Measurements from ENCODE around the gene KIF2A. TPM values are rescaled to one million over a fixed set of nuclear protein-coding genes. Genes with fewer than 3 reads are reported as not detected.

KIF2A gene
- total and polyA plus RNA-seq, 2 of the 13 experiments (the other 11 are each of a cell fraction or from before 2014, with no cell fraction given): 8.5 to 19.2 TPM

DNA sequence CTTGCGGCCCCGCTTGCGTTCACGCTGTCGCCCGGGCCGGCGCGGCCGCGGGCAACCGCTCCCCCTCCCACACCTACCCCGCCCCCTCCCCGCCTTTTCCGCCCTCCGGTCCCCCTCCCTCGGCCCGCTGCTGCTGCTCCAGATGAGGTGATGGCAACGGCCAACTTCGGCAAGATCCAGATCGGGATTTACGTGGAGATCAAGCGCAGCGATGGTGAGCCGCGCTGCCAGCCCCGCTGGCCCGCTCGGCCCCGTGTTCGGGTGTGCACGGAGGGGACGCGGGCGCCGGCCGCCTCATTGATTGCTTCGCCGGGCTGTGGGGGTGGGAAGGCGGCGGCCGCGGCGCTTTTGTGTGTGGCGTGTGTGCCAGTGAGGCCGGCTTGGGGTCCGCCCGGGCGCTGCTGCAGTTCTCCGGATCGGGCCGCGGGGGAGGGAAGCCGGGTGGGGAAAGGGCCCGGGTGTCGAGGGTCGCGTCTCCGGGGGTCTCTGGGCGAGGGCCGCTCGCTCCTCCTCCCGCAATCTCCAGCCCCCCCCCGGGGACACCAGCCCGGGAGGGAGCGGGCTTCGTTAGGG is 403 bp downstream of the KIF2A start (continued):
- TF ChIP-seq, protein P1, sequence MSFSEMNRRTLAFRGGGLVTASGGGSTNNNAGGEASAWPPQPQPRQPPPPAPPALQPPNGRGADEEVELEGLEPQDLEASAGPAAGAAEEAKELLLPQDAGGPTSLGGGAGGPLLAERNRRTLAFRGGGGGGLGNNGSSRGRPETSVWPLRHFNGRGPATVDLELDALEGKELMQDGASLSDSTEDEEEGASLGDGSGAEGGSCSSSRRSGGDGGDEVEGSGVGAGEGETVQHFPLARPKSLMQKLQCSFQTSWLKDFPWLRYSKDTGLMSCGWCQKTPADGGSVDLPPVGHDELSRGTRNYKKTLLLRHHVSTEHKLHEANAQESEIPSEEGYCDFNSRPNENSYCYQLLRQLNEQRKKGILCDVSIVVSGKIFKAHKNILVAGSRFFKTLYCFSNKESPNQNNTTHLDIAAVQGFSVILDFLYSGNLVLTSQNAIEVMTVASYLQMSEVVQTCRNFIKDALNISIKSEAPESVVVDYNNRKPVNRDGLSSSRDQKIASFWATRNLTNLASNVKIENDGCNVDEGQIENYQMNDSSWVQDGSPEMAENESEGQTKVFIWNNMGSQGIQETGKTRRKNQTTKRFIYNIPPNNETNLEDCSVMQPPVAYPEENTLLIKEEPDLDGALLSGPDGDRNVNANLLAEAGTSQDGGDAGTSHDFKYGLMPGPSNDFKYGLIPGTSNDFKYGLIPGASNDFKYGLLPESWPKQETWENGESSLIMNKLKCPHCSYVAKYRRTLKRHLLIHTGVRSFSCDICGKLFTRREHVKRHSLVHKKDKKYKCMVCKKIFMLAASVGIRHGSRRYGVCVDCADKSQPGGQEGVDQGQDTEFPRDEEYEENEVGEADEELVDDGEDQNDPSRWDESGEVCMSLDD (CRISPR knock-in tag; IDR thresholded peaks at IDR 0.05; ENCODE audit: borderline replicate concordance): no peak
- TF ChIP-seq NFRKB (IDR thresholded peaks at IDR 0.05) (no peak), KDM5A (IDR thresholded peaks at IDR 0.05; ENCODE audit: borderline replicate concordance, low read length) (no peak; the same call in 1 of the 2 replicates), TFAP4 (IDR thresholded peaks at IDR 0.05; ENCODE audit: borderline replicate concordance, low read depth) (no peak), EEA1 (CRISPR knock-in tag; IDR thresholded peaks at IDR 0.05; ENCODE audit: borderline replicate concordance) (no peak), HMG20A (CRISPR knock-in tag; IDR thresholded peaks at IDR 0.05; ENCODE audit: borderline replicate concordance) (no peak), PHF8 (CRISPR knock-in tag; IDR thresholded peaks at IDR 0.05) (peak; percentile 67; the same call in 1 of the 2 replicates), KMT2B (CRISPR knock-in tag; IDR thresholded peaks at IDR 0.05) (no peak), FOSL1 (CRISPR knock-in tag; IDR thresholded peaks at IDR 0.05; ENCODE audit: borderline replicate concordance) (no peak), KMT2A (CRISPR knock-in tag; IDR thresholded peaks at IDR 0.05) (peak; percentile 11; the same call in 1 of the 2 replicates), ARHGAP35 (CRISPR knock-in tag; IDR thresholded peaks at IDR 0.05; ENCODE audit: borderline replicate concordance) (0 out of 2 replicates have a peak, but pooled peaks have one; percentile 74), ZNF564 (CRISPR knock-in tag; IDR thresholded peaks at IDR 0.05) (no peak), GTF3A (CRISPR knock-in tag; conservative IDR thresholded peaks at IDR 0.05) (no peak), HNF4A (CRISPR knock-in tag; IDR thresholded peaks at IDR 0.05) (no peak), STAT5B (CRISPR knock-in tag; IDR thresholded peaks at IDR 0.05) (no peak)
- TF ChIP-seq, protein P2, sequence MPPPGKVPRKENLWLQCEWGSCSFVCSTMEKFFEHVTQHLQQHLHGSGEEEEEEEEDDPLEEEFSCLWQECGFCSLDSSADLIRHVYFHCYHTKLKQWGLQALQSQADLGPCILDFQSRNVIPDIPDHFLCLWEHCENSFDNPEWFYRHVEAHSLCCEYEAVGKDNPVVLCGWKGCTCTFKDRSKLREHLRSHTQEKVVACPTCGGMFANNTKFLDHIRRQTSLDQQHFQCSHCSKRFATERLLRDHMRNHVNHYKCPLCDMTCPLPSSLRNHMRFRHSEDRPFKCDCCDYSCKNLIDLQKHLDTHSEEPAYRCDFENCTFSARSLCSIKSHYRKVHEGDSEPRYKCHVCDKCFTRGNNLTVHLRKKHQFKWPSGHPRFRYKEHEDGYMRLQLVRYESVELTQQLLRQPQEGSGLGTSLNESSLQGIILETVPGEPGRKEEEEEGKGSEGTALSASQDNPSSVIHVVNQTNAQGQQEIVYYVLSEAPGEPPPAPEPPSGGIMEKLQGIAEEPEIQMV (CRISPR knock-in tag; IDR thresholded peaks at IDR 0.05; ENCODE audit: low read depth): no peak
- TF ChIP-seq, protein P3, sequence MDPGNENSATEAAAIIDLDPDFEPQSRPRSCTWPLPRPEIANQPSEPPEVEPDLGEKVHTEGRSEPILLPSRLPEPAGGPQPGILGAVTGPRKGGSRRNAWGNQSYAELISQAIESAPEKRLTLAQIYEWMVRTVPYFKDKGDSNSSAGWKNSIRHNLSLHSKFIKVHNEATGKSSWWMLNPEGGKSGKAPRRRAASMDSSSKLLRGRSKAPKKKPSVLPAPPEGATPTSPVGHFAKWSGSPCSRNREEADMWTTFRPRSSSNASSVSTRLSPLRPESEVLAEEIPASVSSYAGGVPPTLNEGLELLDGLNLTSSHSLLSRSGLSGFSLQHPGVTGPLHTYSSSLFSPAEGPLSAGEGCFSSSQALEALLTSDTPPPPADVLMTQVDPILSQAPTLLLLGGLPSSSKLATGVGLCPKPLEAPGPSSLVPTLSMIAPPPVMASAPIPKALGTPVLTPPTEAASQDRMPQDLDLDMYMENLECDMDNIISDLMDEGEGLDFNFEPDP (CRISPR knock-in tag; conservative IDR thresholded peaks at IDR 0.05): no peak
- TF ChIP-seq, protein P4, sequence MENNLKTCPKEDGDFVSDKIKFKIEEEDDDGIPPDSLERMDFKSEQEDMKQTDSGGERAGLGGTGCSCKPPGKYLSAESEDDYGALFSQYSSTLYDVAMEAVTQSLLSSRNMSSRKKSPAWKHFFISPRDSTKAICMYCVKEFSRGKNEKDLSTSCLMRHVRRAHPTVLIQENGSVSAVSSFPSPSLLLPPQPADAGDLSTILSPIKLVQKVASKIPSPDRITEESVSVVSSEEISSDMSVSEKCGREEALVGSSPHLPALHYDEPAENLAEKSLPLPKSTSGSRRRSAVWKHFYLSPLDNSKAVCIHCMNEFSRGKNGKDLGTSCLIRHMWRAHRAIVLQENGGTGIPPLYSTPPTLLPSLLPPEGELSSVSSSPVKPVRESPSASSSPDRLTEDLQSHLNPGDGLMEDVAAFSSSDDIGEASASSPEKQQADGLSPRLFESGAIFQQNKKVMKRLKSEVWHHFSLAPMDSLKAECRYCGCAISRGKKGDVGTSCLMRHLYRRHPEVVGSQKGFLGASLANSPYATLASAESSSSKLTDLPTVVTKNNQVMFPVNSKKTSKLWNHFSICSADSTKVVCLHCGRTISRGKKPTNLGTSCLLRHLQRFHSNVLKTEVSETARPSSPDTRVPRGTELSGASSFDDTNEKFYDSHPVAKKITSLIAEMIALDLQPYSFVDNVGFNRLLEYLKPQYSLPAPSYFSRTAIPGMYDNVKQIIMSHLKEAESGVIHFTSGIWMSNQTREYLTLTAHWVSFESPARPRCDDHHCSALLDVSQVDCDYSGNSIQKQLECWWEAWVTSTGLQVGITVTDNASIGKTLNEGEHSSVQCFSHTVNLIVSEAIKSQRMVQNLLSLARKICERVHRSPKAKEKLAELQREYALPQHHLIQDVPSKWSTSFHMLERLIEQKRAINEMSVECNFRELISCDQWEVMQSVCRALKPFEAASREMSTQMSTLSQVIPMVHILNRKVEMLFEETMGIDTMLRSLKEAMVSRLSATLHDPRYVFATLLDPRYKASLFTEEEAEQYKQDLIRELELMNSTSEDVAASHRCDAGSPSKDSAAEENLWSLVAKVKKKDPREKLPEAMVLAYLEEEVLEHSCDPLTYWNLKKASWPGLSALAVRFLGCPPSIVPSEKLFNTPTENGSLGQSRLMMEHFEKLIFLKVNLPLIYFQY (CRISPR knock-in tag; IDR thresholded peaks at IDR 0.05; ENCODE audit: borderline replicate concordance): no peak
